HG02588 (cell line): ENCODE measurements around the gene EIF3A.
"Not testable (repeated sequence)": the region's sequence is repeated elsewhere in the genome, so short reads cannot be mapped to it uniquely, and the experiment has no call there.

Experiments
- ATAC-seq: cut with Tn5 transposase; IDR thresholded peaks from one replicate; pipeline ENCODE4 v1.9.1; 2021; ENCODE audit warnings: mild to moderate bottlenecking, moderate library complexity; ENCODE audit not compliant: unreplicated experiment

EIF3A gene

GRCh38 chr10:119080521-119081259 lies at the start of gene EIF3A:
TSS of gene EIF3A (minus strand) at chr10:119080817. CDS start at chr10:119080676, 141 bp downstream.
- ATAC-seq: peak; percentile 75

GRCh38 chr10:119129721-119130120 lies 49.1 kb upstream of the EIF3A start:
- ATAC-seq: no peak

GRCh38 chr10:119125942-119126341 lies 45.3 kb upstream of the EIF3A start:
- no peak for ATAC-seq

- no peak for ATAC-seq
These were observed 40.3 kb upstream of the EIF3A start for GRCh38 chr10:119120875-119121274.

- peak; percentile 81 for ATAC-seq
These were observed 39.8 kb upstream of the EIF3A start for GRCh38 chr10:119120413-119120867.

- no peak for ATAC-seq
These were observed 38.8 kb upstream of the EIF3A start for GRCh38 chr10:119119400-119119799.

- ATAC-seq: no peak
These were observed 37.6 kb upstream of the EIF3A start for GRCh38 chr10:119118231-119118630.

- no peak for ATAC-seq
These were observed 35.8 kb upstream of the EIF3A start for GRCh38 chr10:119116326-119116951.

- no peak for ATAC-seq
These were observed 35.3 kb upstream of the EIF3A start for GRCh38 chr10:119115926-119116325.

- no peak for ATAC-seq
These were observed 33.4 kb upstream of the EIF3A start for GRCh38 chr10:119113751-119114732.

GRCh38 chr10:119112056-119112455 lies 31.4 kb upstream of the EIF3A start:
- no peak for ATAC-seq

GRCh38 chr10:119107771-119108170 lies 27.2 kb upstream of the EIF3A start:
- not testable (repeated sequence) for ATAC-seq

GRCh38 chr10:119107106-119107505 lies 26.5 kb upstream of the EIF3A start:
- not testable (repeated sequence) for ATAC-seq

GRCh38 chr10:119105899-119106298 lies 25.3 kb upstream of the EIF3A start:
- not testable (repeated sequence) for ATAC-seq

- ATAC-seq: no peak
These were observed 24.5 kb upstream of the EIF3A start for GRCh38 chr10:119105155-119105554.

GRCh38 chr10:119104654-119105015 lies 24.0 kb upstream of the EIF3A start:
- no peak for ATAC-seq

GRCh38 chr10:119103903-119104653 lies 23.5 kb upstream of the EIF3A start, which contains the start of gene DENND10:
TSS of gene DENND10 (plus strand) at chr10:119104113. CDS start at chr10:119104143, 30 bp downstream.
- ATAC-seq: peak; percentile 77

- ATAC-seq: no peak
These were observed 22.8 kb upstream of the EIF3A start for GRCh38 chr10:119103241-119103902.

GRCh38 chr10:119101366-119102098 lies 20.9 kb upstream of the EIF3A start:
- no peak for ATAC-seq
